NCI-H2171 (cell line): ENCODE data around the gene PTPN20.
"Not testable (repeated sequence)": the region's sequence is repeated elsewhere in the genome, so short reads cannot be mapped to it uniquely, and the experiment has no call there.

ENCODE experiments used
- DNase-seq: peaks from one replicate; lab custom pipeline; 2025; lab: John Stamatoyannopoulos, UW

The PTPN20 gene

GRCh38 chr10:46960742-46961141 lies 49.5 kb downstream of the PTPN20 start:
- not testable (repeated sequence) for DNase-seq

DNA sequence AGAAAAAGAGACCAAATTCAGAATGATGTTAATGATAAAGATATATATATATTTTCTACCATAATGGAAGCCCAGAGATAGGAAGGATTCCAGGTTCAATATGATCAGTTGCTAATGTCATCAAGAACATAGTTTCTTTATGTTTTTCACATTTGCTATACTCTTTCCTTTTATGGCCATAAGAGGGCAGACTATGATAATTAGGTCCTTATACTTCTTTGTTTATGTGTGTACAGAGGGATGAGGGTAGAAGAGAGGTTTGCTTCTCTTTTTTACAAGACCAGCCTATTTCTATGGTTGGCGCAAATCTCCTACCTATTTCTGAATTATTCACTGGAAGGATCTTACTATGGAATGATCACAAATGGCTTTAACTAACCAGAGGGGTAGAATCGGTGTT lies 52.1 kb downstream of the PTPN20 start:
- not testable (repeated sequence) for DNase-seq

GRCh38 chr10:46967013-46967412 lies 55.8 kb downstream of the PTPN20 start:
- not testable (repeated sequence) for DNase-seq

DNA sequence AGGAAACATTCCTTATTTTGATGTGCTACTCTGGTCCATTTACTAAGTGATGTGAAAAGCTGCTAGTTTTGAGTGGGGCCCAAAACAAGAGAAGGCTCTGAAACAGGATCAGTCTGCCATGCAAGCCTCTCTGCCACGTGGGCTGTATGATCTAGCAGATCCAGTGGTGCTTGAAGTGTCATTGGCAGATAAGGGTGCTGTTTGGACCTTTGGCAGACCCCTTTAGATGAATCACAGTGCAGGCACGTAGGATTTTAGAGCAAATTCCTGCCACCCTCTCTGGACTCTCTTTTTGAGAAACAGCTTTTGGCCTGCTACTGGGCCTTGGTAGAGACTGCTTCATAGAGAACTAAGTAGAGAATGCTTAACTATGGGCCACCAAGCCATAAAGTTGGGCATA lies 69.0 kb downstream of the PTPN20 start:
- not testable (repeated sequence) for DNase-seq

DNA sequence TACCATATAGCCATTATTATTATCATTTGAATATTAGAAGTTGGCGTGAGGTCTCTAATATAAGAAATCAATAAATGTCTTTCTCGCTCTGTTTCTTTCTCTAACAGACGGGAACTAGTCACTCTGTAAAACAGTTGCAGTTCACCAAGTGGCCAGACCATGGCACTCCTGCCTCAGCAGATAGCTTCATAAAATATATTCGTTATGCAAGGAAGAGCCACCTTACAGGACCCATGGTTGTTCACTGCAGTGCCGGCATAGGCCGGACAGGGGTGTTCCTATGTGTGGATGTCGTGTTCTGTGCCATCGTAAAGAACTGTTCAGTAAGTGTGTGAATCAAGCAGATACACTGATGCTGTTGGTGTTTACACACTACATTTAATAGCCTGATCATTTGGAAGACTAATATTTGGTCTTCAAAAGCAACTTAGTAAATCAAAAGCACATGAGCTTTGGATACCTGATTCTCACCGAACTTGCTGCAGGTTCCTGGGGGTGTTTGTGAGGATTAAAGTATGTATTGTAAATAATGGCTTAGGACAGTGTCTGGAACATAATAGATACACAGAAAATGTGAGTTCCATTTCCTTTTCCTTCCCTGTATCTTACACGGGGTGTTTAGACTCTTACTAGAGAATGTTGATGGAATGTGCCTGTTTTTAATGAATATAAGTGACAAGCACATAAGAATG lies 76.2 kb downstream of the PTPN20 start:
- DNase-seq, result not testable (repeated sequence)

DNA sequence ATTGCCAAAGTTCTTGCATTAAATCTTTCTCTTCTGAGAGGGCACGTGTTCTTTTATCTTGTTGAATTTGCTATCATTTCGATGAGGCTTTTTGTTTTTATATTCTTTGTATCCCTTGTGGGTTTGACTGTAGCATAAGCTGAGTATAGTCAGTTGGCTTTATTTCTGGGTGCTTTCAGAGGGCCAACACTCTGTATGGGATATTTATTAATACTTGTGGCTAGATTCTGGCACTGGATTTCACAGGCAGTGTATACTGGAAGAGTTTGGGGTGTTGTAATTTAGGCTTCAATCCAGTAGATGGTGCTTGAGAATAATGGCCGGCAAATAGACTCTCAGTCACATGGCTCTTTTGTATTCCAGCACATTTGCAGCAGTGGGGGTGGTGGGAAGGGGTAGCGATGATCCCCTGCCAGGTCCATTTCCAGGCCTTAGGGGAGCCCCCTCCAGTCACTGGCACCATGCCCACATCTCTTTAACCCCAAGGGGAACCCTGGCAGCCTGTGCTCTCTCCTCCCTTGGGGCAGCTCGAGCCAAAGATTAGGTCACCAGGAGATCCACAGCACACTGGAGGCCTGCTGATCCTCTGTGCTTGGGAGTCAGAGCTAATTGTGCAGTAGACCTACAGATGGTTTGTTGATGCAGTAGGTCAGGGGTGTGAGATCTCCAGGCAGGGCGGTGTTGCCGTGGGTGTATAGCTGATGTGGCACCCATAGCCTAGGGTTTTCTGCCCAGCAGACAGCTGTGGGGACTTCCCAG lies 81.8 kb downstream of the PTPN20 start:
- no peak for DNase-seq

- DNase-seq, result no peak
Observed at GRCh38 chr10:46995234-46995633, 84.0 kb downstream of the PTPN20 start.

DNA sequence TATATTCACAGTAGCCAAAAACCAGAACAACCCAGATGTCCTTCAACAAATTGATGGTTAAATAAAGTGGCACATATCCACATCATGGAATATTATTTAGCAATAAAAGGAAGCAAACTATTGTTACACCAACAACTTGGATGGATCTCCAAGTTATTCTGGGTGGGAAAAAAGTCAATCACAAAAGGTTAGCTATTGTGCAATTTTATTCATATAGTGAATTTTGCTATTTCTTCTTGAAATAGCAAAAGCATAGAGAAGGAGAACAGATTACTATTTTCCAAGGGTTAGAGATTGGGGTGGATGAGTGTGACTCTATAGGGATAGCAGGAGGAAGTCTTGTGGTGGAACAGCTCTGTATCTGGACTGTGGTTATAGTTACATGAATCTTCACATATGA lies 87.0 kb downstream of the PTPN20 start:
- no peak for DNase-seq

DNA sequence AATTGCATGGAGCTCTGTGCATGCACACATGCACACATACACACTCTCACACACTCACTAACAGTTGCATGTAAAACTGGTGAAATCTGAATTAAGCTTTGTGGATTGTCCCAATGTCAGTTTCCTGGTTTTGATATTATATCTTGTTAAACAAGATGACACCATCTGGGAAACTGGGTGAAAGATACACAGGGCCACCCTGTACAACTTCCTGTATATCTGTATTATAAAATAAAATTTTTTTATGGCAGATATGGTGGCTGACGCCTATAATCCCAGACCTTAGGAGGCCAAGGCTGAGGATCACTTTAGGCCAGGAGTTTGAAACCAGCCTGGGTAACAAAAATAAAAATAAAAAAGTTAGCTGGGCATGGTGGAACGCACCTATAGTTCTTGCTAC lies 87.4 kb downstream of the PTPN20 start:
- DNase-seq, result no peak

DNA sequence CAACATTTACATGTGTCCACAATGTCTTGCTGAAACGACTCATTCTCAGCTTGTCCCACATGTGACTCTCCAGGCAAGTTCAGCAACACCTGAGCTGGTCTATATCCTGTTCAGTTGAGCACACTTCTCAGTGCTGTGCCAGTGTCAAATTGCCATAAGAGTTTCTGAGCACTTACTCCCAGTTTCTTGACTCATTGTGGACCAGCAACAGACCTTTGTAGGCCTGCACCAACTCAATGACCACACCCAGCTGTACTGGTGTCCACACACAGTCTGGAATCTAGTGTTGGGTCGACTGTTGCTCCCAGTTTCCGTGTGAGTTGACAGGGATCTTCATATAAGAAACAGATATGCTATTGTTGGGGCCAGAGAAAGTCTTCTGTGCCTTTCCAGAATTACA lies 88.0 kb downstream of the PTPN20 start:
- no peak for DNase-seq

- no peak for DNase-seq
Observed at GRCh38 chr10:47008769-47009168, 97.5 kb downstream of the PTPN20 start.

- no peak for DNase-seq
Observed at GRCh38 chr10:47009215-47009838, 98.1 kb downstream of the PTPN20 start.

GRCh38 chr10:47010036-47010435 lies 98.8 kb downstream of the PTPN20 start:
- DNase-seq, result no peak

- DNase-seq, result no peak
Observed at GRCh38 chr10:47012214-47012613, 101.0 kb downstream of the PTPN20 start.

- no peak for DNase-seq
Observed at GRCh38 chr10:47013507-47014154, 102.4 kb downstream of the PTPN20 start.

GRCh38 chr10:47015404-47015803 lies 104.2 kb downstream of the PTPN20 start:
- DNase-seq, result no peak

GRCh38 chr10:47016564-47016963 lies 105.3 kb downstream of the PTPN20 start:
- DNase-seq, result no peak

- DNase-seq, result no peak
Observed at GRCh38 chr10:47018026-47018735, 107.0 kb downstream of the PTPN20 start.

DNA sequence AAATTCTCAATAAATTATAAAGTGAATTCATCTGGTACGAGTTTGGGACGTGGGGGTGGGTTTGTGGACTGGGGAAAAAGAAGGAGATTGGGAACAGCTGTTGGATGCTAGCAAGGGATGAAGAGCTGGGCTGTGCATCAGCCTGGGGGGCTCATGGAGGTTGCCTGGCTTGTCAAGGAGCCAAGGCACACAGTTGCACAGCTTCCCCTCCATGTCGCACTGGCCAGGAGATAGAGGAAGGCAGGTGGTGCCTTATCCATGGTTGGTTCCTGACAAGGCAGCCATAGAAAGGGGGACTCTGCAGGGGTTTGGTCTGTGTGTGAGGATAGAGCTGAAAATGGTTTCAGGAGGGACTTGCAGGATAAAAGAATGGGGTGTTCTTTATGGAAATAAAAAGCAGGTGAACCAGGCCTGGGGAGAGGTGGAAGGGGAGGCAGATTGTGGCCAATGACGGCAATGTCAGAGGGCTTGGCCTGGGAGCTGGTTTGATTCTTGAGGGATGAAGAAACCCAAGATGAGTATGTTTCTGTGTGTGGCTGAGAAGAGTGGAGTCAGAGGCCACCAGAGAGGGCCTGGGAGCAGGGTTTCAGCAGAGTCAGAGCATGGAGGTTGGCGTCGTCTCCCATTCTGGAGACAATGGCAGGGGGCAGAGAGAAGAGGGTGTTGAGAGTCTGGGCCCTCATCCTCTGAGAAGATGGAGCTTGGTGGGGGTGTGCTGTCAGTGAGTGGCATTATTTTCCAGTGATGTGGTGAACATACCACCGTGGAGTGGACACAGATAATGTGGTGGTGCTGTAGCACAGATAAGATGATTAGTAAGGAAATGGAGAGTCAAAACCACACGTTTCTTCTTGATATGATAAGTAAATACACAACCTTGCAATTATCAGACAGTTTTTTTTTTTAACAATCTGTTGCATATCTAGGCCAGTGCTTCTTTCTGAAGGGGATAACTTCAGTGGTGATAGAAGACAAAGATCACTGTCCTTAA lies 108.2 kb downstream of the PTPN20 start:
- DNase-seq, result no peak

DNA sequence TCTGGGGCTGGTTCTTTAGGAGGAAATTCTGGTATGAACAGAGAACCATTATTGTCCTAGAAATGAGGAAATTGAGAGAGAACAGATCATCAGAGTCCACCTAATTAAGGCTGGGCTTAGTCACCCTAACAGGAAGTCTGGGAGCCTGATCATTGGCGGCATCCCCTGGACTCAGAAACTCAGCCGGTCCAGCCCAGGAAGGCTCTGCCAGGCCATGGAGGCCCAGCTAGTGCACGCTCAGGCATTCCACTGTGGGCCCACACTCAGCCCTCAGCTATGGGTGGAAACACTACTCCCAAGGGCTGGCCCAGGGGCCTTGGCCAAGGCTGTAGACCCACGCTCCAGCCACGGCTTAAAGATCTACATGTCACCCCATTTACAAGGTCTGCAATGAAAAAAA lies 109.2 kb downstream of the PTPN20 start:
- DNase-seq, result no peak

GRCh38 chr10:47021850-47022249 lies 110.6 kb downstream of the PTPN20 start:
- DNase-seq, result no peak
